GM21529 (cell line): Measurements from ENCODE around the gene HNMT.
"Not testable (repeated sequence)": the region's sequence is repeated elsewhere in the genome, so short reads cannot be mapped to it uniquely, and the experiment has no call there.

Experiments
- ATAC-seq: cut with Tn5 transposase; IDR thresholded peaks from one replicate; pipeline ENCODE4 v1.9.1; 2021; ENCODE audit not compliant: unreplicated experiment

HNMT gene

DNA sequence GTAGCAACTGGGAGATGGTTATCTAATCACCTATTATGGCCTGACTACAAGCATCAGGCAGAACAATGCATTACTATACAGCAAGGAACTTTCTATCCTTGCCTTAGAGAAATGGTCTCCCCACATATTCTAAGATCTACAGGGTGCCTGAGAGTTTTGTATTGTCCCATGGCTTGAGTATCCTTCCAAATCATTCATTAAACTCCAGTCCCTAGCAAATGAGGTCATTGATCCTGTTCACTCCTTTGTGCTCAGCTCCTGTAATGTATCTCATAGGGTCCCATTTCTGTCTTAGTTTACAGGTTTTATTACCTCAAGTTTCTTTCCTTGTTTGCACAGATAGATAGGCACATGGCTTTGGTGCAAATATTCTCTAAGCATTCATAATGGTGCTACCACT lies 9.0 kb downstream of the HNMT start:
- ATAC-seq = no peak

DNA sequence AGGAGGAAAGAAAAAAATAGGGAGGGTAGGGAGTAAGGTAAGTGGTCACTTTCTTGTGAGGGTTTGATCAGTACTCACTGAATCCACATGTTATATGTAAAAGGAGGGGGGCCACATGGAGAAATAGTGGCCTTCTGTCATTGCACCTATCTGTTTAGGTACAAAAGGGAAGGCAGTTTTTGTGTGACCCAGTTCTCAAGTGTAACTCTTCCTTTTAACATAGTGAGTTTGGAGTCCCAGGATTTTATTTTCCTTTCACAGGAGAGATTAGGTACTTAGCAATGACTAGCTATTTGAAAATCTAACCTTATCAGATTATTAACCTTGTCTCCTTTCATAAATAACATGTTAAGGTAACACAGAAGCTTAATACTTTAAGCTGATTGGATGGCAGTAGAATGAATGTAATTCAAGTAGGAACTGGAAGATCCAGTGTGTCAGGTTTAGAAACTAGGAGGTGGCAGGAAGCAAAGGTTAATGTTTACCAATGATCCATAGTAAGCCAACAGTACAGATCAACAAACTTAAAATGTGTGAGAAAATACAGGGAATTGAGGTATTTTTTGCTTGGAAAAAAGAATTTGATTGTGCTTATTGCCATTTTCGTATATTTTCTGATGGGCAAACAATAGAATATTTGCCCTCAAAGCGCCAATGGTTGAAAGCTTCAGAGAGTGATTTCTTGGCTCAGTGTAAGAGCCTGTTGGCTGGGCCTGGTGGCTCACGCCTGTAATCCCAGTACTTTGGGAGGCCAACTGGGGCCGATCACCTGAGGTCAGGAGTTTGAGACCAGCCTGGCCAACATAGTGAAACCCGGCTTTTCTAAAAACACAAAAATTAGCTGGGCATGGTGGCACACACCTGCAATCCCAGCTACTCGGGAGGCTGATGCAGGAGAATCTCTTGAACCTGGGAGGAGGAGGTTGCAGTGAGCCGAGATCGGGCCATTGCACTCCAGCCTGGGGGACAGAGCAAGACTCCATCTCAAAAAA lies 11.3 kb downstream of the HNMT start:
- no peak for ATAC-seq

DNA sequence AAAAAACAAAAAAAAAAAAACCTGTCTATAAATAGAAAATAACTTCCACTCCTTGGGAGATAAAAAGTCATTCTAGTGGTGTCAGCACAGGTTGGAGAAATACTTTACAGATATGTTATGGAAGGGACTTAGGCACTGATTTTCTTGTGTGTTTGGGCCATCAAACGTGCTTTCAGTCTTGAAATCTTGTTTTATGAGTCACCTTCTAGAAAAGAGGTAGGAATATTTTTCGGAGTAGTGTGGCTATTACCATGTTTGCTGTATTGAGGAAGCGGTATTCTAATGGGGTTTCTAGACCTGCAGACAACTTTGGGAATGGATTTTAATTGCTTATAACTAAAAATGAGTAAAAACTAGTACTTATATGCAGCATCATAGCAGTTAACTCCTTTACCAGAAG lies 12.0 kb downstream of the HNMT start:
- ATAC-seq = no peak

DNA sequence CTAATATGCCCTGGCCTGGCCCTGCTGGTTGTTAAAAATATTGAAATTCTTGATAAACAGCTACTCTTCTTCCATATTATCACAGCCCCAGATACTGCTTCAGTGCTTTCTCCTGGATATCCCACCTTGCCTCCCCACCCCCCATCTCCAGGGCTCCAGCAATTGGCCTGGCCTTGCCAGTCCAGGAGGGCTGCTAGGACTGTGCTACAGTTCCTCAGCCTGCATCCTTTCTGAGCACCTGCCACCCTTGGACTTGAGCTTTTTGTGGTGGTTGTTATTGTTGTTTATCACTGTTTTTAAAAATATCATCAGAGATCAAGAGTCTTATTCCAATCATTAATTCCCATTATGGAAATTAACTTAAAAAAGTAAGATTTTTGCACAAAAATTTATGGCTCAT lies 13.5 kb downstream of the HNMT start:
- no peak for ATAC-seq

DNA sequence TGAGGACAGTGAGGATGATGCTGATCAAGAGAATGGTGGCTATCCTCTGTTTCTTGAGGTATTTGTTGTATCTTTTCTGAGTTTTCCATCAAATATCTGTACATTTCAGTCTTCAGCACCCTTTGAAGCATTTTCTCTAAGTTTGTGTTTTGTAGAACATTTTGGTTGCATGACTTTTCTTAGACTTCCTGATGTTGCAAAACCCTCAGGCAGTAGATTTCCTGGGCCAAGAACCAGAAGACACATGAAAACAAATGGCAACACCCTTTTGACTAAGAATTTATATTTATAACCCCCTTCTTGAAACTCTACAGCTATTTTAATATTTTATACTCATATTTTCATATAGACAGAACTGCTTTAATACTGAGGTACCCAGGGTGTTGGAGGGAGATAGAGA lies 16.2 kb downstream of the HNMT start:
- no peak for ATAC-seq

GRCh38 chr2:137981112-137981656 lies 16.9 kb downstream of the HNMT start:
- no peak for ATAC-seq

GRCh38 chr2:137983581-137983980 lies 19.3 kb downstream of the HNMT start:
- ATAC-seq = no peak

- ATAC-seq = no peak
Measured at GRCh38 chr2:137986268-137986667, 22.0 kb downstream of the HNMT start.

DNA sequence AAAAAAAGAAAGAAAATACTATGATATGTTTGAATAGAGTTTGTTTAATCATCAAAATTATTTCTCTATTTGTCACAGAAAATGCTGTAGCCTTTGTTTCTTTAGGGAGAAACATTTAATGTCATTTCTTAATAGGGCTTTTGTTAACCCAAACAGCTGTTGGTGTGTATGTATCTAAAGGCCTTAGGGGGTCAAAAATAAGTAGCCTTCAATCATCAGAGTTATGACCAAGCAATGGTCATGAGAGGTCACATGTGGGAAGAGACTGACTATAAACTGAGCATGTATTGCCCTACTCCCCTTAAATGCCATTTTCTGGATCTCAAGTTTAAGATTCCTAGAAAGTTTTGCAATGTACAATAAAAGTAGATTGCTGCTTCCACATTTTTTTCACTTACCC lies 22.7 kb downstream of the HNMT start:
- no peak for ATAC-seq

DNA sequence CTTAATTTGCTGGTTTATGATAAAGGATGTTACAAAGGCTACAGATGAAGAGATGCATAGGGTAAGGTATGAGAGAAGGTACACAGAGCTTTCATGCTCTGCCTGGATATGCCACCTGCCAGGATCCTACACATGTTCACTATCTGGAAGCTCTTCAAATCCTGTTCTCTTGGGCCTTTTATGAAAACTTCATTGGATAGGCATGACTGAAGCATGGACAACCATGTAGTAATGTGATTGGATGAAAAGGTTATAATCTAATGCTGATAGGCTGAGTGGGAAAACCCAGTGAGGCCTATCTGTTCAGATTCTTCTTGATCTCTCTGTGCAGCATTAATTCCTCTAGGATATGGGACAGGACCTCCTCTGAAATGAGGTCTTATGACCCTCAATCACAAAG lies 26.8 kb downstream of the HNMT start:
- no peak for ATAC-seq

GRCh38 chr2:137992039-137992646 lies 27.9 kb downstream of the HNMT start:
- no peak for ATAC-seq

DNA sequence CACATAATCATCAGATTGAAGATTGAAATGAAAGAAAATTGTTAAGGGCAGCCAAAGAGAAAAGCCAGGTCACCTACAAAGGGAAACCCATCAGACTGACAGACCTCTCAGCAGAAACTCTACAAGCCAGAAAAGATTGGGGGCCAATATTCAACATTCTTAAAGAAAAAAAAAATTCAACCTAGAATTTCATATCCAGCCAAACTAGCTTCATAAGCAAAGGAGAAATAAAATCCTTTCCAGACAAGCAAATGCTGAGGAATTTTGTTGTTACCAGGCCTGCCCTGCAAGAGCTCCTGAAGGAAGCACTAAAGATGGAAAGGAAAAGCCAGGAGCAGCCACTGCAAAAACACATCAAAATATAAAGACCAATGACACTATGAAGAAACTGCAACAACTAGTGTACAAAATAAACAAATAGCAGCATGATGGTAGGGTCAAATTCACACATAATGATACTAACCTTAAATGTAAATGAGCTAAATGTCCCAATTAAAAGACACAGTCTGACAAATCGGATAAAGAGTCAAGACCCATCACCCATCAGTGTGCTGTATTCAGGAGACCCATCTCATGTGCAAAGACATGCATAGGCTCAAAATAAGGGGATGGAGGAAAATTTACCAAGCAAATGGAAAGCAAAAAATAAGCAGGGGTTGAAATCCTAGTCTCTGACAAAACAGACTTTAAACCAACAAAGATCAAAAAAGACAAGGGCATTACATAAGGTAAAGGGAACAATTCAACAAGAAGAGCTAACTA lies 29.6 kb downstream of the HNMT start:
- not testable (repeated sequence) for ATAC-seq

GRCh38 chr2:137995368-137995767 lies 31.1 kb downstream of the HNMT start:
- ATAC-seq = not testable (repeated sequence)

DNA sequence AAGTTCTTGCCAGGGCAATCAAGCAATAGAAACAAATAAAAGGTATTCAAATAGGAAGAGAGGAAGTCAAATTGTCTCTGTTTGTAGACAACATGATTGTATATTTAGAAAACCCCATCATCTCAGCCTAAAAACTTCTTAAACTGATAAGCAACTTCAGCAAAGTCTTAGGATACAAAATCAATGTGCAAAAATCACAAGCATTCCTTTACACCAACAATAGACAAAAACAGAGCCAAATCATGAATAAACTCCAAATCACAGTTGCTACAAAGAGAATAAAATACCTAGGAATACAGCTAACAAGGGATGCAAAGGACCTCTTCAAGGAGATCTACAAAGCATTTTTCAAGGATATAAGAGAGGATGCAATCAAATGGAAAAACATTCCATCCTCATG lies 31.9 kb downstream of the HNMT start:
- not testable (repeated sequence) for ATAC-seq

DNA sequence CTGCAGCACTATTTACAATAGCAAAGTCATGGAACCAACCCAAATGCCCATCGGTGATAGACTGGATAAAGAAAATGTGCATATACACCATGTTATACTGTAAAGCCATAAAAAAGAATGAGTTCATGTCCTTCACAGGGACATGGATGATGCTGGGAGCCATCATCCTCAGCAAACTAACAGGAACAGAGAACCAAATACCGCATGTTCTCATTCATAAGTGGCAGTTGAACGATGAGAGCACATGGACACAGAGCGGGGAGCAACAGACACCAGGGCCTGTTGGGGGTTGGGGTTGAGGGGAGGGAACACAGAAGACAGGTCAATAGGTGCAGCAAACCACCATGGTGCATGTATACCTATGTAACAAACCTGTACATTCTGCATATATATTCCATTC lies 33.5 kb downstream of the HNMT start:
- no peak for ATAC-seq

DNA sequence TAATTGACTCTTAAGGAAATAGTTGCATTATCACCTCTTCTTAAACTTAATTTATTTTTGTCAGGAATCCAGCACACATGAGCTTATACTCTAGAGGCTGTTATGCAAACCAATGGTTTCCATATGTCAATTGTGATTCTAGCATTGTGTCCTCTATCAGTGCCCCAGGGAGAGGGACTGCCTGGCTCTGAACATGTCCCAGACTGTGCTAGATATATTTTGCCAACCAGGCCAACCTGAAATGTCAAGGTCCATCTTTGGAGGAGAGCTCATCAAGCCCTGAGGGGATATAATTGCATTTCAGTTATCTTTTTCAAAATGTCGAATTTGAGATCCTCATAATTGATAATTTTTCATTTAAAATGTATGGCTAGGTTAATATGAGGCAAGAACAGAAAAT lies 34.2 kb downstream of the HNMT start:
- no peak for ATAC-seq

- ATAC-seq = no peak
Measured at GRCh38 chr2:137999273-137999672, 35.0 kb downstream of the HNMT start.

DNA sequence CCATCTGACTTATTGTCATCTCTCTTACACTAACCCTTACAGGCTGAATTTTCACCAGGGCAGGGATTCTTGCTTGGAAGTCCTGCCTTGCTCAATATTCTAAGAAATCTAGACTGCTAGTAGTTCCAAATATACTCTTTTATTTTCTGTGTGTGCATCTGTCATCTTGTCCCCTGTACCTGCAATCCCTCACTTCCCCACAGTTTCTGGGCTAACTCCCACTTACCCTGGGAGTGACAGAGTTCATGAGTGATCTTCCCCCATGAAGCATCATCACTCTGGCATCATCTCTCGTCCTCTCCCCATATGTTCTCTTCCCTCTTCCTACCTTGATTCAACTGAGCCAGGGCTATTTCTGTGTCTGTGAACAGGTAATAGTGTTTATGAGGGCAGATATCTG lies 35.7 kb downstream of the HNMT start:
- no peak for ATAC-seq

GRCh38 chr2:138000796-138001195 lies 36.5 kb downstream of the HNMT start:
- no peak for ATAC-seq

DNA sequence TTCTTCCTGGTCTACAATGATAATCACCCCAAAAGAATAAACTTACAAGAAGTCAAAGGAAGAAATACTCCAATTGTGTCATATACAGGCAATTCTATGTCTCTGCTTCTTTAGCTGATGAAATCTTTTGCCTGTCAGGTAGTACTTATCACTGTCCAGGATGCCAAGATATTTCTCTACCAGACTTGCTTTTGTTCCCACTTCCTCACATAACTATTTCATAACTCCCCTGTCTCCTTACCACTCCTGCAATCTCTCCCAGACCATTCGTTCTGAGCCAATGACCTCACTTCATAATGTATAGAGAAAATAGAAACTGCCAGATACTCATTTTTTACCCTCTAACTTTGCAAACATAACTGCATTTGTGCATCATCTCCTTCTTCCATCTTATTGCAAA lies 39.1 kb downstream of the HNMT start:
- ATAC-seq = no peak

DNA sequence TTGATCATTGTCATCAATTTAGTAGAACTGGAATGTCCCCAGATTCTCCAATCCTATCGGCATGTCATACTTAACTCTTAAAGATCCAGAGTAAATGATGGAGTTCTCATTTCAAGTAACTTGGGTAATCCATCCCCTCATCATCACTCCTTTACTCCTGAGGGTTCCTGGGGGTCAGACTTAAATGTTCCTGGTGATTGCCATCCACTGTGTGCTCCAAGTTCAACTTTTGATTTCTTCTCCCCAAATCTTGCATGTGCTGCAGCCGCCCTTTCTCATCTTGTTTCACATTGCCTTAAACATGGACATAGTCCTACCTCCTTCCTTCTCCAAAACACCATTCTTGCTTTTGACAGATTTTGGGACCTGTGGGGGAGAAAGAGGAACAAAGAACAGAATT lies 43.2 kb downstream of the HNMT start:
- ATAC-seq = no peak
